GM19372 (cell line): ENCODE data around the gene TMEM186.
"Not testable (repeated sequence)": the region's sequence is repeated elsewhere in the genome, so short reads cannot be mapped to it uniquely, and the experiment has no call there.

Source experiments
- ATAC-seq: cut with Tn5 transposase; IDR thresholded peaks from one replicate; pipeline ENCODE4 v1.9.1; 2021; ENCODE audit warnings: mild to moderate bottlenecking, low read depth, moderate library complexity; ENCODE audit not compliant: unreplicated experiment

TMEM186 gene

GRCh38 chr16:8777217-8777616, 20.2 kb downstream of the TMEM186 start:
- no peak for ATAC-seq

- no peak for ATAC-seq
These were observed 21.3 kb downstream of the TMEM186 start for GRCh38 chr16:8776129-8776584.

- ATAC-seq = no peak
These were observed 22.1 kb downstream of the TMEM186 start for GRCh38 chr16:8775359-8775758.

- ATAC-seq = no peak
These were observed 23.2 kb downstream of the TMEM186 start for GRCh38 chr16:8774208-8774607.

- ATAC-seq = no peak
These were observed 23.9 kb downstream of the TMEM186 start for GRCh38 chr16:8773537-8773936.

GRCh38 chr16:8768692-8769091, 28.7 kb downstream of the TMEM186 start:
- no peak for ATAC-seq

GRCh38 chr16:8768283-8768682, 29.2 kb downstream of the TMEM186 start:
- ATAC-seq = no peak

- ATAC-seq = no peak
These were observed 30.3 kb downstream of the TMEM186 start for GRCh38 chr16:8767176-8767575.

GRCh38 chr16:8764525-8765250, 32.8 kb downstream of the TMEM186 start:
- ATAC-seq = no peak

GRCh38 chr16:8763899-8764298, 33.5 kb downstream of the TMEM186 start:
- no peak for ATAC-seq

GRCh38 chr16:8763083-8763482, 34.4 kb downstream of the TMEM186 start:
- ATAC-seq = no peak

GRCh38 chr16:8762254-8762653, 35.2 kb downstream of the TMEM186 start:
- no peak for ATAC-seq

- no peak for ATAC-seq
These were observed 36.4 kb downstream of the TMEM186 start for GRCh38 chr16:8761078-8761477.

- ATAC-seq = no peak
These were observed 37.4 kb downstream of the TMEM186 start for GRCh38 chr16:8760021-8760420.

GRCh38 chr16:8758022-8758421, 39.4 kb downstream of the TMEM186 start:
- ATAC-seq = no peak

GRCh38 chr16:8756755-8757154, 40.7 kb downstream of the TMEM186 start:
- no peak for ATAC-seq

- ATAC-seq = no peak
These were observed 43.9 kb downstream of the TMEM186 start for GRCh38 chr16:8753416-8754054.

- ATAC-seq = no peak
These were observed 44.7 kb downstream of the TMEM186 start for GRCh38 chr16:8752706-8753105.

GRCh38 chr16:8751481-8752311, 45.7 kb downstream of the TMEM186 start:
- no peak for ATAC-seq

GRCh38 chr16:8748944-8749343, 48.5 kb downstream of the TMEM186 start:
- ATAC-seq = not testable (repeated sequence)
